ENCODE results near the gene USP33.
"Not testable (repeated sequence)": the region's sequence is repeated elsewhere in the genome, so short reads cannot be mapped to it uniquely, and the experiment has no call there.

Gene USP33

DNA sequence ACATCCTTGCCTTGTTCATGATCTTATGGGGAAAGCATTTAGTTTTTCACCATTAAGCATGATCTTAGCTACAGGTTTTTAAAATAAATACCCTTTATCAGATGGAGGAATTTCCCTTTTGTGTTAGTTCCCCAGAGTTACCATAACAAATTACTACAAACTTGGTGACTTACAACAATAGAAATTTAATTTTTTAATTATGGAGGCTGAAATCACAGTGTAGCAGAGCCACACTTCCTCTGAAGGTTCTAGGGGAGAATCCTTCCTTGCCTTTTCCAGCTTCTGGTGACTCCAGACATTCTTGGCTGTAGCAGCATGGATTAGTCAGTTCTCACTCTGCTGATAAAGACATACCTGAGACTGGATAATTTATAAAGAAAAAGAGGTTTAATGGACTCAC lies 38.3 kb upstream of the USP33 start:
- H2AFZ ChIP-seq (ENCODE audit: low read depth, low read length), result no peak overlapping the region
- H3K9me3 ChIP-seq (ENCODE audit: insufficient read depth, low read length, severe bottlenecking), result no peaks in the 10 kb centered on the region
- TF ChIP-seq CTCF (IDR thresholded peaks at IDR 0.05; ENCODE audit: borderline replicate concordance, extremely low read depth, low read length, poor library complexity, severe bottlenecking) (no peak), EZH2 (IDR thresholded peaks at IDR 0.05; ENCODE audit: borderline replicate concordance, low read depth, low read length, severe bottlenecking) (no peak)
- no peak for ATAC-seq (ENCODE audit: insufficient read depth, low read depth)
- H3K27me3 ChIP-seq (ENCODE audit: insufficient read depth, low read length, poor library complexity), result no peaks in the 10 kb centered on the region
- peaks cover 37% of the 10 kb centered on the region for H3K79me2 ChIP-seq (ENCODE audit: insufficient read depth, low read length)
- no peak for DNase-seq
- no peak overlapping the region for H3K4me2 ChIP-seq (ENCODE audit: insufficient read depth, low read length)
- H3K27ac ChIP-seq (ENCODE audit: low read length), result no peak overlapping the region
- H3K4me1 ChIP-seq (ENCODE audit: insufficient read depth, low read length), result no peaks in the 10 kb centered on the region
- no peak overlapping the region for H3K9ac ChIP-seq (ENCODE audit: low read depth, low read length)
- no peak overlapping the region for H3K4me3 ChIP-seq (ENCODE audit: low read depth in 1 of 2, low read length in 2 of 2)
- peaks cover 5% of the 10 kb centered on the region; the same call in 1 of the 2 replicates for H4K20me1 ChIP-seq (ENCODE audit: insufficient read depth, low read length)
- peaks cover 37% of the 10 kb centered on the region; the same call in 1 of the 2 replicates for H3K36me3 ChIP-seq (ENCODE audit: insufficient read depth, low read length)

DNA sequence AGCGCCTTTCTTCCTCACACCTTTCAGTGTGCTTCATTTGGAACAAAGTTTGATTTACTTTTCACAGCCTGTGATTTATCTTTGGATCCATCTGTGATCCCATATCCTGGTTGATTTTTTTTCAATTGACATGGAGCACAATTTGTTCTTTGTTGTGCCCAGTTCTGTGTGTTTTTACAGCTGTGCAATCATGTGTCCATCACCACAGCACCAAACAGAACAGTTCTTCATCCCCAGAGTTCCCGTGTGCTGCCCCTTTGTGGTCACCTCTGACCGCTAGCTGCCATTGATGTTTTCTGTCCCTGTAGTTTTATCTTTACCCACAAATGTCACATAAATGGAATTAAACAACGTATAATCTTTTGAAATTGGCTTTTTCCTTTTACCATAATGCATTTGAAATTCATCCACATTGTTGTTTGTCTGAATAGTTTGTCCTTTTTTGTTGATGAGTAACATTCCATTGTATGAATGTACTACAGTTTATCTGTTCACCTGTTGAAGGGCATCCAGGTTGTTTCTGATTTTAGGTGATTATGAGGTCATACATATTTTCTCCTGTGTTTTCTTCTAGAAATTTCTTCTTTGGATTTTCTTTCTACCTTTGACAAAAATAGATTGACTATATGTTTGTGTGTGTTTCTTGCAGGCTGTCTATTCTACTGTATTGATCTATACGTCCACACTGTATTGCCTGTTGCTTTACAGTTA lies 37.2 kb upstream of the USP33 start:
- H3K27me3 ChIP-seq (ENCODE audit: insufficient read depth, low read length, poor library complexity), result no peaks in the 10 kb centered on the region
- ATAC-seq (ENCODE audit: insufficient read depth, low read depth) (no peak), DNase-seq (no peak)
- H3K4me2 ChIP-seq (ENCODE audit: insufficient read depth, low read length), result no peak overlapping the region
- H2AFZ ChIP-seq (ENCODE audit: low read depth, low read length), result no peak overlapping the region
- H3K9ac ChIP-seq (ENCODE audit: low read depth, low read length), result no peak overlapping the region
- peaks cover 27% of the 10 kb centered on the region; the same call in 1 of the 2 replicates for H3K36me3 ChIP-seq (ENCODE audit: insufficient read depth, low read length)
- TF ChIP-seq CTCF (IDR thresholded peaks at IDR 0.05; ENCODE audit: borderline replicate concordance, extremely low read depth, low read length, poor library complexity, severe bottlenecking) (no peak), EZH2 (IDR thresholded peaks at IDR 0.05; ENCODE audit: borderline replicate concordance, low read depth, low read length, severe bottlenecking) (no peak)
- no peak overlapping the region for H3K27ac ChIP-seq (ENCODE audit: low read length)
- peaks cover 5% of the 10 kb centered on the region; the same call in 1 of the 2 replicates for H4K20me1 ChIP-seq (ENCODE audit: insufficient read depth, low read length)
- H3K79me2 ChIP-seq (ENCODE audit: insufficient read depth, low read length), result peaks cover 46% of the 10 kb centered on the region
- H3K9me3 ChIP-seq (ENCODE audit: insufficient read depth, low read length, severe bottlenecking), result no peaks in the 10 kb centered on the region
- no peaks in the 10 kb centered on the region for H3K4me1 ChIP-seq (ENCODE audit: insufficient read depth, low read length)
- H3K4me3 ChIP-seq (ENCODE audit: low read depth in 1 of 2, low read length in 2 of 2), result no peak overlapping the region

DNA sequence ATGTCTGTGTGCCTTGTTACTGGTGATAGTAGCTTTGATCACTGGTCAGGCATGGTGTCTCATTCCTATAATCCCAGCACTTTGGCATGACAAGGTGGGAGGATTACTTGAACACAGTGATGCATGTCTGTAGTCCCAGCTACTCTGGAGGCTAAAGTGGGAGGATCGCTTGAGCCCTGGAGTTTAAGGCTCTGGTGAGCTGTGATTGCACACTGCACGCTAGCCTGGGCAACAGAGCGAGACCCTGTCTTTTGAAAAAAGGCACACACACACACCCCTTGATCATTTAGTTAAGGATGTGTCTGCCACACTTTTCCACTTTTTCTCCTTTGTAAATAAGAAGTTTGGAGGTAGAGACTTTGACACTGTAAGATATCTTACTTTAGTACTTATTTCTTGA lies 34.9 kb upstream of the USP33 start:
- DNase-seq, result no peak

GRCh38 chr1:77786093-77786741 lies 26.6 kb upstream of the USP33 start:
- Histone ChIP-seq H3K4me1 (ENCODE audit: insufficient read depth, low read length) (peaks cover 15% of the 10 kb centered on the region), H3K79me2 (ENCODE audit: insufficient read depth, low read length) (peaks cover 54% of the 10 kb centered on the region), H3K36me3 (ENCODE audit: insufficient read depth, low read length) (peaks cover 51% of the 10 kb centered on the region)
- not testable (repeated sequence) for H2AFZ ChIP-seq (ENCODE audit: low read depth, low read length); H3K27me3 ChIP-seq (ENCODE audit: insufficient read depth, low read length, poor library complexity); H3K4me3 ChIP-seq (ENCODE audit: low read depth in 1 of 2, low read length in 2 of 2); H3K27ac ChIP-seq (ENCODE audit: low read length); H3K9me3 ChIP-seq (ENCODE audit: insufficient read depth, low read length, severe bottlenecking); H3K4me2 ChIP-seq (ENCODE audit: insufficient read depth, low read length); H3K9ac ChIP-seq (ENCODE audit: low read depth, low read length); DNase-seq; H4K20me1 ChIP-seq (ENCODE audit: insufficient read depth, low read length); ATAC-seq (ENCODE audit: insufficient read depth, low read depth)

More for the DNA sequence above, 34.9 kb upstream of the USP33 start:
- ATAC-seq (ENCODE audit: insufficient read depth, low read depth), result no peak
- H3K4me2 ChIP-seq (ENCODE audit: insufficient read depth, low read length), result no peak overlapping the region
- no peak overlapping the region for H3K27ac ChIP-seq (ENCODE audit: low read length)
- H3K79me2 ChIP-seq (ENCODE audit: insufficient read depth, low read length), result peaks cover 43% of the 10 kb centered on the region
- TF ChIP-seq EZH2 (IDR thresholded peaks at IDR 0.05; ENCODE audit: borderline replicate concordance, low read depth, low read length, severe bottlenecking) (no peak), CTCF (IDR thresholded peaks at IDR 0.05; ENCODE audit: borderline replicate concordance, extremely low read depth, low read length, poor library complexity, severe bottlenecking) (no peak)
- H3K27me3 ChIP-seq (ENCODE audit: insufficient read depth, low read length, poor library complexity), result no peaks in the 10 kb centered on the region
- no peaks in the 10 kb centered on the region for H3K4me1 ChIP-seq (ENCODE audit: insufficient read depth, low read length)
- no peak overlapping the region for H3K4me3 ChIP-seq (ENCODE audit: low read depth in 1 of 2, low read length in 2 of 2)
- H2AFZ ChIP-seq (ENCODE audit: low read depth, low read length), result no peak overlapping the region
- no peaks in the 10 kb centered on the region for H4K20me1 ChIP-seq (ENCODE audit: insufficient read depth, low read length)
- no peaks in the 10 kb centered on the region for H3K9me3 ChIP-seq (ENCODE audit: insufficient read depth, low read length, severe bottlenecking)
- H3K9ac ChIP-seq (ENCODE audit: low read depth, low read length), result no peak overlapping the region
- peaks cover 18% of the 10 kb centered on the region; the same call in 1 of the 2 replicates for H3K36me3 ChIP-seq (ENCODE audit: insufficient read depth, low read length)
